HepG2 (cell line): Measurements from ENCODE around the gene BEST2. TPM values are rescaled to one million over a fixed set of nuclear protein-coding genes. Genes with fewer than 3 reads are reported as not detected.

Experiments
- ARID4A ChIP-seq: sonication (generic); formaldehyde crosslinking; IDR thresholded peaks from 2 replicates; pipeline ENCODE4 v1.5.0; 2020; ENCODE audit warnings: mild to moderate bottlenecking, missing genetic modification reagents, borderline replicate concordance
- HMGXB4 ChIP-seq, 2 experiments: sonication (generic) in 1 of 2; formaldehyde crosslinking in 1 of 2; IDR thresholded peaks; 2 replicates each; pipeline versions ENCODE4 v1.4.0 to v1.6.1; 2018 to 2020; ENCODE audit warnings: missing genetic modification reagents in 2 of 2, borderline replicate concordance in 1 of 2, low read depth in 1 of 2, mild to moderate bottlenecking in 1 of 2, missing biosample characterization in 1 of 2
- KDM2A ChIP-seq: sonication (generic); formaldehyde crosslinking; IDR thresholded peaks from 2 replicates; pipeline ENCODE4 v1.4.0; 2020; ENCODE audit warnings: low read depth, missing genetic modification reagents, borderline replicate concordance
- KLF6 ChIP-seq: IDR thresholded peaks from 2 replicates; pipeline ENCODE4 v1.8.0; 2016; ENCODE audit warnings: missing biosample characterization, missing genetic modification reagents
- MED8 ChIP-seq: sonication (generic); formaldehyde crosslinking; IDR thresholded peaks from 2 replicates; pipeline ENCODE4 v1.8.1; 2023; ENCODE audit warnings: mild to moderate bottlenecking, missing genetic modification reagents; ENCODE audit not compliant: insufficient replicate concordance
- RELA ChIP-seq: sonication (generic); formaldehyde crosslinking; IDR thresholded peaks from 2 replicates; pipeline ENCODE4 v1.4.0; 2020; ENCODE audit warnings: missing genetic modification reagents
- REXO4 ChIP-seq: sonication (generic); formaldehyde crosslinking; IDR thresholded peaks from 2 replicates; pipeline ENCODE4 v1.8.0; 2022; ENCODE audit warnings: missing genetic modification reagents, mild to moderate bottlenecking, borderline replicate concordance
- RNF2 ChIP-seq: fragments of 450-650 bp; conservative IDR thresholded peaks from 2 replicates; pipeline ENCODE4 v1.6.1; 2016; ENCODE audit warnings: low read depth
- RXRB ChIP-seq: IDR thresholded peaks from 2 replicates; pipeline ENCODE4 v1.6.1; 2016; ENCODE audit warnings: borderline replicate concordance, missing genetic modification reagents, missing compliant biosample characterization
- SNAI1 ChIP-seq: sonication (generic); formaldehyde crosslinking; IDR thresholded peaks from 2 replicates; pipeline ENCODE4 v1.5.0; 2020; ENCODE audit warnings: mild to moderate bottlenecking, missing genetic modification reagents, borderline replicate concordance
- TFDP1 ChIP-seq: IDR thresholded peaks from 2 replicates; pipeline ENCODE4 v1.6.1; 2016; ENCODE audit warnings: missing compliant biosample characterization, missing genetic modification reagents, borderline replicate concordance
- ZBTB1 ChIP-seq: sonication (generic); formaldehyde crosslinking; IDR thresholded peaks from 2 replicates; pipeline ENCODE4 v1.4.0; 2020; ENCODE audit warnings: missing genetic modification reagents, borderline replicate concordance
- ZNF10 ChIP-seq: sonication (generic); formaldehyde crosslinking; IDR thresholded peaks from 2 replicates; pipeline ENCODE4 v1.4.0; 2020; ENCODE audit warnings: mild to moderate bottlenecking, low read depth, missing genetic modification reagents, borderline replicate concordance
- ZNF558 ChIP-seq: sonication (generic); formaldehyde crosslinking; IDR thresholded peaks from 2 replicates; pipeline ENCODE4 v1.9.0; 2022; ENCODE audit warnings: mild to moderate bottlenecking, missing genetic modification reagents, borderline replicate concordance
- ZNF687 ChIP-seq: sonication (generic); formaldehyde crosslinking; IDR thresholded peaks from 2 replicates; pipeline ENCODE4 v1.5.1; 2020; ENCODE audit warnings: mild to moderate bottlenecking, missing genetic modification reagents, moderate library complexity
- polyA plus RNA-seq, 8 experiments: library from polyadenylated mRNA; depleted of rRNA in 3 of 8; stranded (reverse) in 7 of 8; unstranded in 1 of 8; fragments of >200 nt; fragmentation: Illumina TruSeq in 4 of 8; extraction: Trizol in 4 of 8; gene quantifications; 2 replicates each; pipeline versions ENCODE4 v1.2.1 to v1.2.3, GENCODE V29; 2011 to 2016; ENCODE audit warnings: low read depth in 4 of 8, missing spikeins in 1 of 8, mixed read lengths in 1 of 8; ENCODE audit not compliant: insufficient read depth in 1 of 8
- total RNA-seq, 5 experiments: library from RNA; depleted of rRNA; stranded (reverse); fragments of >200 nt; fragmentation: Illumina TruSeq; extraction: Trizol; gene quantifications; 2 replicates each; pipeline ENCODE4 v1.2.3, GENCODE V29; 2016; ENCODE audit warnings: low read depth in 1 of 5

The BEST2 gene
- total and polyA plus RNA-seq, 2 of the 13 experiments (the other 11 are each of a cell fraction or from before 2014, with no cell fraction given) = not detected

- peak; percentile 94 for TF ChIP-seq ZNF687
- 0 out of 2 replicates have a peak, but pooled peaks have one; percentile 38 for TF ChIP-seq RNF2
- TF ChIP-seq HMGXB4 (CRISPR knock-in tag; IDR thresholded peaks at IDR 0.05; ENCODE audit: borderline replicate concordance in 1 of 2, low read depth in 1 of 2) = peak in 1 of 2 experiments; percentile 51; a peak in 2 of 4 replicates
- peak; percentile 19; the same call in 1 of the 2 replicates for TF ChIP-seq RXRB (CRISPR knock-in tag)
- 0 out of 2 replicates have a peak, but pooled peaks have one; percentile 54 for TF ChIP-seq REXO4 (CRISPR knock-in tag)
- TF ChIP-seq ZBTB1 (CRISPR knock-in tag) = no peak
- peak; percentile 78; the same call in 1 of the 2 replicates for TF ChIP-seq TFDP1
- TF ChIP-seq KLF6 (CRISPR knock-in tag) = no peak
- peak; percentile 54 for TF ChIP-seq MED8 (CRISPR knock-in tag)
- peak; percentile 83 for TF ChIP-seq ZNF558 (CRISPR knock-in tag)
- 0 out of 2 replicates have a peak, but pooled peaks have one; percentile 47 for TF ChIP-seq RELA (CRISPR knock-in tag)
- TF ChIP-seq KDM2A (CRISPR knock-in tag) = 0 out of 2 replicates have a peak, but pooled peaks have one; percentile 75
- no peak for TF ChIP-seq ZNF10 (CRISPR knock-in tag)
- peak; percentile 86 for TF ChIP-seq ARID4A (CRISPR knock-in tag)
- TF ChIP-seq SNAI1 (CRISPR knock-in tag) = peak; percentile 72; the same call in 1 of the 2 replicates
Measured at GRCh38 chr19:12792051-12792852, 40.7 kb downstream of the BEST2 start (continued).
